GM10847 (cell line): ENCODE measurements around the gene WASL.

ENCODE experiments used
- POLR2A ChIP-seq: IDR thresholded peaks from 2 replicates; pipeline ENCODE4 v1.6.1; 2011; ENCODE audit not compliant: insufficient read length; ENCODE audit errors: extremely low read depth

The WASL gene

DNA sequence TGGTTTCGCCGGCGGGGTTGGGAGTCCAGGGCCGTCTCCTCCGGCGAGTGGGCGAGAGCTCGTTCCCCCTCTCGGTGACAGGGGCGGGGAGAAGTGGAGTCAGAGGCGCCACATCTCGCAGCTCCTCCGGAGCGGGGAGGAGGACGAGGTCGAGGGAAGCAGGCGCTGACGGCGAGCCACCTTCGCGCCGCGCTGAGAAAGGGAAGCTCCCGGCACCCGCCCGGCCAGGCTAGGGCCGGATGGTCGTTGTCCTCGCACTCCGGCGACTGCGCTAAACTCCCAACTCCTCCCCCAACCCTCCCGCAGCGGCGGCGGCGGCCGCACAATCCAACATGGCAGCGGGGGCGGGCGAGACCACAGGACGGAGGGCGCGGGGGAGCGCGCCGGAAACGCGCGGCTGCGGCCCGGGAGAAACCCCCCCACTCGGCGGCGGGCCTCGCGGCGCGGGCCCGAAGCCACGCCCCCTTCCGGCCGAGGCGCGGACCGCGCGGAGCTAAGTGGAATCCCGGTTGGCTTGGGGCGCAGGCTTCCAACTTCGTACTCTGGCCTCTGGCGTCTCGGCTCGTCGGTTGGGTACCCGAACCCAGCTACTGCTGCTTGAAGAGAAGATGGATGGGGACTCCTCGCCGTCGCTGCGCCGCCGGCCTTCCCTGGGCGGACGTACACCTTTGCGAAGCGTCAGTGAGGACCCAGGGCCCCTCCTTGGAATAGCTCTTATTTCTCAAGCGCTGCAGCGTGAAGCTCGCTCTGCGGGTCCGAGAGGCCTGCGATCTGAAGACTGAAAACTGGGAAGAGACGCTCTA is at the start of gene WASL:
Gene WASL, minus strand, starts transcription at position 270 of the 803 bp plus-strand sequence. Its CDS starts 269 bp downstream, at position 1.
- peak; percentile 87 for TF ChIP-seq POLR2A

DNA sequence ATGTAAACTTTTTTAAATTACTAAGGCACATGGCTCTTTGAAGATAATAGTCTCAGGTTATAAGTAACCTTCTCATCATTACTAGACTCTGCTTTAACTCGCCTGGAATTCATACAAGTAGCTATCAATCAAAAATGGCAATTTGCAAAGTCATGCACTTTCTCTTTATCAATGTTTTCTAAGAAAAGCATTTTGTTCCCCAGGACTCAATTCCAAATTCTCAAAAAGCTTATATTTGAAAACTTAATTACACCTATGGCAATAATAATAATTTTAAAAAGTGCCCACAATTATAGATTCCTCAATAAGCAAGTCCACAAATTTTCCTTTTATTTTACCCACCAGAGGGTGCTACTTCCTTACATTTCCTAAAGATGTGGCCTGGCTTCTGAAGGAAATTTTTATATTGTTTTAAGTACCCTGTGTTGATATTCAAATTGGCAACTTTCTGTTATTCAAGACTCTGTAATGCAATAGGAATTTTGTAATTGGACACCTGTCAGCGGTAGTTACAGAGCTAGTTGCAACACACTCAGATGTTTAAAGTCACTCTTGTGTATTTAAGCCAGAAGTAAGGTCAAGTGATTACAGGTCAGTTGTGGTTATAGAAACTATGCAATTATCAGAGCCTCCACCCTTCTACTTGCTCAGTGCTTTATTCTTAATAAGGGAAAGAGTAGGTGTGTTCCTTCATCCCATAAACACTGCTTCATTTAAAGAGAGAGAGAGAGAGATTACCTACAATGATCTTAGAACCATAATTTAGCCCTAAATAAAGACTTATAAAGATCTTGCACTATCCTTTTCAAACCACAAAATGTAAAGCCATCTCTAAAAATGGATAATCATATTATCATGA is 49.1 kb upstream of the WASL start:
- no peak for TF ChIP-seq POLR2A

DNA sequence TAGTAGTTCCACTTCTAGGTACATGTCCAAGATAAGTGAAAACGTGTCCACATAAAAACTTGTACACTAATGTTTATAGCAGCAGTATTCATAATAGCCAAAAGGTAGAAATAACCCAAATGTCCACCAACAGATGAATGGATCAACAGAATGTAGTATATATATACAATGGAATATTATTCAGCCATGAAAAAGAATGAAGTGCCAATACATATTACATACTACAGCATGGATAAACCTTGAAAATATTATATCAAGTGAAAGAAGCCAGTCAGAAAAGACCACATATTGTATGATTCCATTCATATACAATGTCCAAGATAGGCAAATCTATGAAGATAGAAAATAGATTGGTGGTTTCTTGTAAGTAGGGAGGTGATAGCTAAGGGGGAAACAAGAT is 47.8 kb upstream of the WASL start:
- no peak for TF ChIP-seq POLR2A

GRCh38 chr7:123795917-123796316 is 47.1 kb upstream of the WASL start:
- no peak for TF ChIP-seq POLR2A

DNA sequence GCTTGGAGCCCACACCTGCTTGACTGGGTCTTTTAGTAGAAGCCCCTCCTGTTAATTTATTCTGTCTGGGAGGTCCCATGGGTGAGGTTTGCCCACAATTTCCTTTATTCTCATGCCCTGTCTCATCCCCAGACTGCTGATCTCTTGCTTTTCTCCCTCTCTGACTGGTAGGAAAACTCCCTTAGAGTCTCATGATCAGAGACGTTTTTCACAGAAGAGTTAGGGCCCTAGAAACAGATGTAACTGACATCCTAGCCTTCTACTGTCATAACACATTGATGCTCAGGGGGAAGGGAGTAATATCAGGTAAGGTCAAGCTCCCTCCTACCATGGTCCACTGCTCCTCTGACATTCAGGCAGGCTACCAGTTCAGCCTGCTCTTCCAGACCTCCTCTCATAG is 43.7 kb upstream of the WASL start:
- no peak for TF ChIP-seq POLR2A

- TF ChIP-seq POLR2A, result no peak
Observed at GRCh38 chr7:123791001-123791400, 42.2 kb upstream of the WASL start.

DNA sequence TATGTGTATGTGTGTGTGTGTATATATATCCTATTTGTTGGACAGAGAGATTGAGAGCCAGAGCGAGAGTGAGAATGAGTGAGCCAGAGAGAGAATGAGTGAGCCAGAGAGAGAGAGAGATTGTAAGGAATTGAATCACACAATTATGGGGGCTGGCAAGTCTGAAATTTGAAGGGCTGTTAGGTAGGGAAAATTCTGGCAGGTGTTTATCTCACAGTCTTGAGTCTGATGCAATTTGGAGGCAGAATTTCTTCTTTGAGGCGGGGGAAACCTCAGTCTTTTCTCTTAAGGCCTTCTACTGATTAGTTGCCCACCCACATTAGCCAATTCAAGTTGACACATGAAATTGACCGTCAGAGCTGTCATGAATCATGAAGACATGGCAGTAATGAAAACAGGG is 41.0 kb upstream of the WASL start:
- no peak for TF ChIP-seq POLR2A

GRCh38 chr7:123789206-123789784 is 40.5 kb upstream of the WASL start:
- TF ChIP-seq POLR2A, result no peak

- no peak for TF ChIP-seq POLR2A
Observed at GRCh38 chr7:123788584-123788983, 39.8 kb upstream of the WASL start.

GRCh38 chr7:123787220-123788007 is 38.6 kb upstream of the WASL start:
- TF ChIP-seq POLR2A, result no peak

- no peak for TF ChIP-seq POLR2A
Observed at GRCh38 chr7:123784263-123784662, 35.5 kb upstream of the WASL start.

DNA sequence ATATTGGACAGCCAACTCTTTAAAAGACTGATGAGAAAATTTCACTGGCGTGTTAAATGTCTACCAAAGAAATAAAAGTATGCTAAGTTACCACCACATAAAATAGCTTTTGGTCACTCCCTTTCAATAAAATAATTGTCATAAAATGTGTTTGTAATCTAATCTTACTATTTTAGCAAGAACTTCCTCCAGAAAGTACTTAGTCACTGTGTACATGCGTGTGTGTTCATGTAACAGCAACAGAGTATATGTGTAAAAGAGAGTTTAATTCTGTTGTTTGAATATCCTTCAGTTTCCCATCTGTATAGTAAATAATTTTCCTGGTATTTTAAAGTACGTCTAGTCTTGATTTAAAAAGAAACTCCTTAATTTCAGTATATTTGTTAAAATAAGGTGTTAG is 35.0 kb upstream of the WASL start:
- TF ChIP-seq POLR2A, result no peak

DNA sequence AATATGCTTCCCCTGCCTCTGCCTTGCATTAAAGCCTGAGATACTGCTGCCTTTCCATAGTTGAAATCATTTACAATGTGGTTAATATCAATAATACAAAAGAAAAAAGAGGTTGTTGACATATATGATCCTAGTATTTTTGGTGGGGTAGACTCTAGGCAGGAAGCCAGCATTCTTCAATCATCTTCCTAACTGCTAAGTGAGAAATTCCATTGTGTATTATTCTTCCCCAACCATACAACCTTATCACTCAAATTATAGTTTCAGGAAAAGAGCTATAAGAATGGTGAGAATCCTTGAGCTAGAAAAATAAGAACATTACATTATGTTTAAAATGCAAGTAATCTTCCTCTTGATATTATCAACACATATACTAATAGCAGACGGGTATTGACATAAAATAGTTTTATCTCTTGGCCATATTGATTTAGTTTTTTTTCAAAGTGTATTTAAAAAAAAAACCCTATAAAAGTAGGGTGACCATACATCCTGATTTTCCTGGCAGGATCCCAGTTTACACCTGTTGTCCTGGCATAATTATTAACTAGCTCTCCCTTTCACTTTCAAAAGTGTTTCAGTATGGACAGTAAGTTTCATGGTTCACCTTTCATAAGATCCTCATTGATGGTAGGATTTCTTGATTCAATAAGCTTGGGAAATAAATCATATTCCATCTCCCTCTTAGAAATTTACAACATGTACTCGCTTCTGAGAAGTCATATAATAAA is 33.4 kb upstream of the WASL start:
- no peak for TF ChIP-seq POLR2A

DNA sequence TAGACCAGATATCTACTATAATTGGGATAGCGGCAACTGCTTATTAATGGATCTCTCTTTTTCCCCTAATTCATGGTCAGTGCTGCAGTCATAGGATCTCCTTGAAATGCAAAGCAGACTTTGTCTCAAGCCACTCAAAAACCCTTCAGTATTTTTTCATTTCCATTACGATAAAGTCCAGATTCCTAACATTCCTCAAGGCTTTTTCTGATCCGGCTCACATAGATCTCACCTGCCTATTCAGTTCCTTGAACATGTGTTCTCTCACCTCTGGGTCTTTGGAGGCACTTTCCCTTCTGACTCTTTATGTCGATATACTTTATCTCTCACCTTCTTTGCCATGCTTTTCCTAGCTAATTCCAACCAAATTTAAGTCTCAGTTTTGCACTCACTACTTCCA is 25.7 kb upstream of the WASL start:
- no peak for TF ChIP-seq POLR2A

- TF ChIP-seq POLR2A, result no peak
Observed at GRCh38 chr7:123773481-123773880, 24.7 kb upstream of the WASL start.

DNA sequence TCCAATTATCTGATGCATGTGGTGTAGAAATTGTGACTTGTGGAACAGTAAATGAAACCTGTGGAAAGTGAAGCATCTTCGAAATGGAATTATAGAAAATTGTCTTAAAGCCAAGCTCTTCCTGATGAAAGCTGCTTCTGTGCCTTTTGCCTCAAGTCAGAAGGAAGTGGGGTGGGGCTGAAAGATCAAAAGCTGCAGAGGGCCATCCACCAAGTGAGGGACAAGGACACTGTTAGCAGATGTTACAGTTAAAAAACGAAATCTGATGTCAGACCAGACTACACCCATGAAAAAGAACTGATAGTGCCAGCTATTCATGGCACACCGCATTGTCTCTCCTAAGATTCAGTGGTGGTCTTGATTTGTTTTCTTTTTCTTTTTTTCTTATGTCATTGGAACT is 23.8 kb upstream of the WASL start:
- TF ChIP-seq POLR2A, result no peak
